ENCODE results near the gene TRIM33. TPM values are rescaled to one million over a fixed set of nuclear protein-coding genes. Genes with fewer than 3 reads are reported as not detected.

The TRIM33 gene
- total RNA-seq, 1 experiment from 2014 or later: 21.1 TPM

Other genes with a start within 250 kb of the TRIM33 start
- gene BCAS2, start 70.4 kb upstream of the TRIM33 start, total RNA-seq (2014; rRNA removed; shearing (Covaris generic)): 43.4 and 48.5 TPM in 2 replicates
- gene DENND2C, start 158.8 kb upstream of the TRIM33 start, total RNA-seq (2014; rRNA removed; shearing (Covaris generic)): 0.49 and 5.0 TPM in 2 replicates
- not detected in 2 replicates for gene AMPD1, start 184.3 kb upstream of the TRIM33 start, total RNA-seq (2014; rRNA removed; shearing (Covaris generic))
- gene NRAS, start 205.6 kb upstream of the TRIM33 start, total RNA-seq (2014; rRNA removed; shearing (Covaris generic)): 61.4 and 91.2 TPM in 2 replicates
- 170 and 190 TPM in 2 replicates for gene CSDE1, start 246.8 kb upstream of the TRIM33 start, total RNA-seq (2014; rRNA removed; shearing (Covaris generic))